Measurements from ENCODE around the gene GTPBP4.

The GTPBP4 gene

GRCh38 chr10:963655-964054 is 24.6 kb upstream of the GTPBP4 start:
- WGBS (ENCODE audit: extremely low coverage, insufficient coverage, low lambda C conversion rate): no CpG with 5 or more reads among the region's 4 CpGs
- Histone ChIP-seq H3K9ac (ENCODE audit: low read length) (no peak overlapping the region), H4K5ac (ENCODE audit: low read length) (no peak overlapping the region)

DNA sequence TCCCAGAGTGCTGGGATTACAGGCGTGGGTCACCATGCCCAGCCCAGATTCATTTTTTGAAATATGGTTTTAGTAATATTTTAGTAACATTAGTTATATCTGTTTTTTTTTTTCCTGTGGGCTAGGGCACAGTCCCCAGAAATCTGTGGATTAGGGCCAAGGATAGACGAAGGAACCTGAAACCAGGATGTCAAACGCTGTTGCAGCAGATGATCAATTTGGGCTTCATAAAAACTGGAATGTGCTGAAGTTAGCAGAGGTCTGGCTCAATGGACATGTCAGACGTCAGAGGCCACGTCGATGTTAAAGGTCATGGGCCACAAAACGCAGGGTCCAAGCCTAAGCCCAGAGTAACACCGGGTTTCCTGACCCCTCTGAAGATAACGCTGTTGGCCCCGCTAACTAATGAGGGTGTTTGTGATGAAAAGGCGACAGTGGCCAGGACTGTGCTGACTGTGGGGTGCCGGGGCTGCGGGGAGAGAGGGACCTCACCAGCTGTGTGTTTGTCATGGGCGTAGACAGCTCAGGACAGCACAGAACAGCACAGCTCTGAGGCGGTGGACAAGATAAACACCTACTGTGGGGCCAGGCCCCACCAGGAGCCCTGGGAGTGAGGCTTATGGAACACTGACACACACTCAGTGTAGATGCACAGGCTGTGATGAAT is 23.8 kb upstream of the GTPBP4 start:
- no peaks in the 10 kb centered on the region for H3K79me2 ChIP-seq (ENCODE audit: control insufficient read depth, insufficient read depth, low read length)
- H3K4ac ChIP-seq (ENCODE audit: low read depth, low read length): no peak overlapping the region
- H2BK5ac ChIP-seq (ENCODE audit: low read length): no peak overlapping the region
- H3K27ac ChIP-seq (ENCODE audit: low read depth, low read length): no peak overlapping the region
- H3K36me3 ChIP-seq (ENCODE audit: control insufficient read depth, insufficient read depth, low read length): no peaks in the 10 kb centered on the region
- no peaks in the 10 kb centered on the region for H3K4me1 ChIP-seq (ENCODE audit: control insufficient read depth, low read depth, low read length)
- no peaks in the 10 kb centered on the region for H3K27me3 ChIP-seq (ENCODE audit: insufficient read depth, low read length, poor library complexity)
- H2AK5ac ChIP-seq (ENCODE audit: low read length): no peak overlapping the region
- no peak overlapping the region for H3K4me3 ChIP-seq (ENCODE audit: low read length)
- H3K56ac ChIP-seq (ENCODE audit: low read length): no peak overlapping the region
- H3K18ac ChIP-seq (ENCODE audit: low read length): no peak overlapping the region
- no peak overlapping the region for H2BK120ac ChIP-seq (ENCODE audit: low read depth, low read length)
- H4K8ac ChIP-seq (ENCODE audit: low read depth, low read length): no peak overlapping the region
- no peak overlapping the region for H4K5ac ChIP-seq (ENCODE audit: low read length)
- no peak for DNase-seq
- H3K4me2 ChIP-seq (ENCODE audit: low read length): no peak overlapping the region
- no CpG with 5 or more reads among the region's 15 CpGs for WGBS (ENCODE audit: extremely low coverage, insufficient coverage, low lambda C conversion rate)
- H2BK15ac ChIP-seq (replicated peaks; ENCODE audit: low read depth): no peak overlapping the region
- no peaks in the 10 kb centered on the region for H3K79me1 ChIP-seq (ENCODE audit: low read length)
- no peak overlapping the region for H3K9ac ChIP-seq (ENCODE audit: low read length)
- no peak overlapping the region for H3K23ac ChIP-seq (ENCODE audit: low read length)

More at GRCh38 chr10:963655-964054, 24.6 kb upstream of the GTPBP4 start:
- H3K4me1 ChIP-seq (ENCODE audit: control insufficient read depth, low read depth, low read length): no peaks in the 10 kb centered on the region
- no peak overlapping the region for H2BK5ac ChIP-seq (ENCODE audit: low read length)
- no peak overlapping the region for H3K4me2 ChIP-seq (ENCODE audit: low read length)
- no peak for DNase-seq
- H3K4me3 ChIP-seq (ENCODE audit: low read length): no peak overlapping the region
- H3K56ac ChIP-seq (ENCODE audit: low read length): no peak overlapping the region
- H2BK120ac ChIP-seq (ENCODE audit: low read depth, low read length): no peak overlapping the region
- H3K4ac ChIP-seq (ENCODE audit: low read depth, low read length): no peak overlapping the region
- no peak overlapping the region for H3K27ac ChIP-seq (ENCODE audit: low read depth, low read length)
- H4K8ac ChIP-seq (ENCODE audit: low read depth, low read length): no peak overlapping the region
- H3K18ac ChIP-seq (ENCODE audit: low read length): no peak overlapping the region
- H3K79me2 ChIP-seq (ENCODE audit: control insufficient read depth, insufficient read depth, low read length): no peaks in the 10 kb centered on the region
- no peak overlapping the region for H3K23ac ChIP-seq (ENCODE audit: low read length)
- no peaks in the 10 kb centered on the region for H3K27me3 ChIP-seq (ENCODE audit: insufficient read depth, low read length, poor library complexity)
- no peaks in the 10 kb centered on the region for H3K79me1 ChIP-seq (ENCODE audit: low read length)
- H2BK15ac ChIP-seq (replicated peaks; ENCODE audit: low read depth): no peak overlapping the region
- no peak overlapping the region for H2AK5ac ChIP-seq (ENCODE audit: low read length)
- no peaks in the 10 kb centered on the region for H3K36me3 ChIP-seq (ENCODE audit: control insufficient read depth, insufficient read depth, low read length)

DNA sequence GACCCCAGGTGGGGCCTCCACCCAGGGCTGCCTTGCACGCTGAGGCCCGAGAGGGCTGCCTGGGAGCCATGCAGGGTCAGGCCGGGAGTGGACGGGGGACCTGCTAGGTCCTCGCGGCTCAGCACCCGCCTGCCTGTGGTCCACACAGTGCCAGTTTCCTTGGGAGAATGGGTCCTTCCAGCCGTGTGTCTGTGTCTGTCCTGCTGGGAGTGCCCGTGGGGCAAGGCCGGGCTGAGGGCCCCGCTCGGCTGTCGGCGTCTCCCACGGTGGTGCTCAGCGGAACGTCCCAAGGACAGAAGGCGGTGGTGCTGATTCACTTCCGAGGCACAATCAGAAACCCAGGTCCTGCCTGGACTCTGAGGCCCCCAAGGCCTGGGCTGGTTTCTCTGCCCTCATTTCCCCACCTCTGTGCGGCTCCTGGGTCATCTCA is 23.2 kb upstream of the GTPBP4 start:
- no CpG with 5 or more reads among the region's 20 CpGs for WGBS (ENCODE audit: extremely low coverage, insufficient coverage, low lambda C conversion rate)
- Histone ChIP-seq H3K79me1 (ENCODE audit: low read length) (no peaks in the 10 kb centered on the region), H3K18ac (ENCODE audit: low read length) (no peak overlapping the region), H4K8ac (ENCODE audit: low read depth, low read length) (no peak overlapping the region), H3K9ac (ENCODE audit: low read length) (no peak overlapping the region), H3K27me3 (ENCODE audit: insufficient read depth, low read length, poor library complexity) (no peaks in the 10 kb centered on the region), H3K79me2 (ENCODE audit: control insufficient read depth, insufficient read depth, low read length) (no peaks in the 10 kb centered on the region), H4K5ac (ENCODE audit: low read length) (no peak overlapping the region), H3K4ac (ENCODE audit: low read depth, low read length) (no peak overlapping the region), H3K4me2 (ENCODE audit: low read length) (no peak overlapping the region), H2BK5ac (ENCODE audit: low read length) (no peak overlapping the region), H3K4me3 (ENCODE audit: low read length) (no peak overlapping the region), H3K36me3 (ENCODE audit: control insufficient read depth, insufficient read depth, low read length) (no peaks in the 10 kb centered on the region), H2BK120ac (ENCODE audit: low read depth, low read length) (no peak overlapping the region), H2AK5ac (ENCODE audit: low read length) (no peak overlapping the region), H3K23ac (ENCODE audit: low read length) (no peak overlapping the region), H2BK15ac (replicated peaks; ENCODE audit: low read depth) (no peak overlapping the region), H3K56ac (ENCODE audit: low read length) (no peak overlapping the region), H3K4me1 (ENCODE audit: control insufficient read depth, low read depth, low read length) (no peaks in the 10 kb centered on the region), H3K27ac (ENCODE audit: low read depth, low read length) (no peak overlapping the region)
- no peak for DNase-seq

DNA sequence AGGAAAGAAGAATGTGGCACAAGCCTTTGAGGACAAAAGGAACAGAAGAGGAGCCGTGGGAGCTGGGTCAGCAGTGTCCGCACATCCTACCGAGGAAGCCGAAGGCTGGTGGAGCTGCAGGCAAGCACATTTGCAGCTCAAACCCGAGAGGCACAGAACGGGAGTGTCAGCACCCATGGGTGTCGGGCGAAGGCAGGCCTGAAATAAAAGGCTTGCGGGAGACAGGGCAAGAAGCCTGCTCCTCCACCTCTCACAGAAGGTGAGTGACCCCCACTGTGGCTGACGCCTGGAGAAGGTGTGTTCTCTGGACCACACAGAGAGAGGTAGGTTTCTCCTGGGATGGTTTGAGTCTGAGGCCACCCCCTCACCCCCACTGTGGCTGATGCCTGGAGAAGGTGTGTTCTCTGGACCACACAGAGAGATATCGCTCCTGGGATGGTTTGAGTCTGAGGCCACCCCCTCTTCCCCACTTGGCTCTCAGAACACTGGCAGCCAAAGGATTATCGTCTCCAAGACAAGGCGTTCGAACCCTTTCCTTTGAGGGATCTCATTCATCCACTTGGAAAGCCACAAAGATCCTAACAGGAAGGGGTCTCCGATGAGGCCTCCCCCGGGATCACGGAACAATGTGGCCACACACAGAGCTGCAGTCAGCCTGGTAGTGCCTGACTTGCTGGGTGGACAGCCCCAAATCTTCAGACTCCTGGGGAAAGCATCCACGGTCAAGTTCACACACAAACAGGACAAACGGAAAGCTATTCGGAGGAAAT is 21.6 kb upstream of the GTPBP4 start:
- Histone ChIP-seq H3K79me2 (ENCODE audit: control insufficient read depth, insufficient read depth, low read length) (no peaks in the 10 kb centered on the region), H3K56ac (ENCODE audit: low read length) (no peak overlapping the region), H3K27ac (ENCODE audit: low read depth, low read length) (no peak overlapping the region), H3K27me3 (ENCODE audit: insufficient read depth, low read length, poor library complexity) (no peaks in the 10 kb centered on the region), H3K23ac (ENCODE audit: low read length) (no peak overlapping the region), H3K18ac (ENCODE audit: low read length) (no peak overlapping the region), H4K8ac (ENCODE audit: low read depth, low read length) (no peak overlapping the region), H3K36me3 (ENCODE audit: control insufficient read depth, insufficient read depth, low read length) (no peaks in the 10 kb centered on the region), H2BK5ac (ENCODE audit: low read length) (no peak overlapping the region), H3K4ac (ENCODE audit: low read depth, low read length) (no peak overlapping the region), H2BK15ac (replicated peaks; ENCODE audit: low read depth) (no peak overlapping the region), H2AK5ac (ENCODE audit: low read length) (no peak overlapping the region), H3K4me2 (ENCODE audit: low read length) (no peak overlapping the region), H4K5ac (ENCODE audit: low read length) (no peak overlapping the region), H3K9ac (ENCODE audit: low read length) (no peak overlapping the region), H3K79me1 (ENCODE audit: low read length) (no peaks in the 10 kb centered on the region), H3K4me3 (ENCODE audit: low read length) (no peak overlapping the region), H2BK120ac (ENCODE audit: low read depth, low read length) (no peak overlapping the region), H3K4me1 (ENCODE audit: control insufficient read depth, low read depth, low read length) (no peaks in the 10 kb centered on the region)
- no peak for DNase-seq
- no CpG with 5 or more reads among the region's 20 CpGs for WGBS (ENCODE audit: extremely low coverage, insufficient coverage, low lambda C conversion rate)

GRCh38 chr10:968546-969199 is 19.6 kb upstream of the GTPBP4 start:
- no peak overlapping the region for H2BK120ac ChIP-seq (ENCODE audit: low read depth, low read length)

More at GRCh38 chr10:968546-969199, 19.6 kb upstream of the GTPBP4 start:
- no peak overlapping the region for H3K4ac ChIP-seq (ENCODE audit: low read depth, low read length)
- H2BK15ac ChIP-seq (replicated peaks; ENCODE audit: low read depth): no peak overlapping the region
- WGBS (ENCODE audit: extremely low coverage, insufficient coverage, low lambda C conversion rate): no CpG with 5 or more reads among the region's 17 CpGs
- H2AK5ac ChIP-seq (ENCODE audit: low read length): no peak overlapping the region
- H3K27ac ChIP-seq (ENCODE audit: low read depth, low read length): no peak overlapping the region
- H3K18ac ChIP-seq (ENCODE audit: low read length): no peak overlapping the region
- H3K79me2 ChIP-seq (ENCODE audit: control insufficient read depth, insufficient read depth, low read length): no peaks in the 10 kb centered on the region
- no peak overlapping the region for H2BK5ac ChIP-seq (ENCODE audit: low read length)
- no peak overlapping the region for H3K56ac ChIP-seq (ENCODE audit: low read length)
- no peak overlapping the region for H3K4me2 ChIP-seq (ENCODE audit: low read length)
- H3K36me3 ChIP-seq (ENCODE audit: control insufficient read depth, insufficient read depth, low read length): no peaks in the 10 kb centered on the region
- H3K27me3 ChIP-seq (ENCODE audit: insufficient read depth, low read length, poor library complexity): no peaks in the 10 kb centered on the region
- H3K9ac ChIP-seq (ENCODE audit: low read length): no peak overlapping the region
- H4K8ac ChIP-seq (ENCODE audit: low read depth, low read length): no peak overlapping the region
- no peak overlapping the region for H3K4me3 ChIP-seq (ENCODE audit: low read length)
- H4K5ac ChIP-seq (ENCODE audit: low read length): no peak overlapping the region
- H3K23ac ChIP-seq (ENCODE audit: low read length): peak overlapping the region; percentile 57
- no peak for DNase-seq
- H3K4me1 ChIP-seq (ENCODE audit: control insufficient read depth, low read depth, low read length): no peaks in the 10 kb centered on the region
- no peaks in the 10 kb centered on the region for H3K79me1 ChIP-seq (ENCODE audit: low read length)

All from mesendoderm (in vitro differentiated cells).